Endothelial cell of umbilical vein (primary cell): ENCODE data around the gene RECK.

ENCODE experiments used
- EZH2 ChIP-seq: IDR thresholded peaks from 2 replicates; pipeline ENCODE4 v1.6.1; 2012; ENCODE audit warnings: borderline replicate concordance, low read depth, mild to moderate bottlenecking, moderate library complexity, low read length, inconsistent platforms; ENCODE audit not compliant: severe bottlenecking
- GATA2 ChIP-seq: IDR thresholded peaks from 2 replicates; pipeline ENCODE4 v1.7.0; 2011; ENCODE audit warnings: low read depth, mild to moderate bottlenecking, moderate library complexity, mixed read lengths, low read length; ENCODE audit not compliant: insufficient read length, insufficient read depth
- JUN ChIP-seq: IDR thresholded peaks from 2 replicates; pipeline ENCODE4 v1.6.1; 2011; ENCODE audit warnings: borderline replicate concordance, low read depth; ENCODE audit not compliant: insufficient read length, insufficient read depth
- POLR2AphosphoS5 ChIP-seq: IDR thresholded peaks from 2 replicates; pipeline ENCODE4 v1.6.1; 2012; ENCODE audit warnings: low read depth, mild to moderate bottlenecking, control low read depth, low read length, moderate library complexity; ENCODE audit not compliant: insufficient read depth

DNA sequence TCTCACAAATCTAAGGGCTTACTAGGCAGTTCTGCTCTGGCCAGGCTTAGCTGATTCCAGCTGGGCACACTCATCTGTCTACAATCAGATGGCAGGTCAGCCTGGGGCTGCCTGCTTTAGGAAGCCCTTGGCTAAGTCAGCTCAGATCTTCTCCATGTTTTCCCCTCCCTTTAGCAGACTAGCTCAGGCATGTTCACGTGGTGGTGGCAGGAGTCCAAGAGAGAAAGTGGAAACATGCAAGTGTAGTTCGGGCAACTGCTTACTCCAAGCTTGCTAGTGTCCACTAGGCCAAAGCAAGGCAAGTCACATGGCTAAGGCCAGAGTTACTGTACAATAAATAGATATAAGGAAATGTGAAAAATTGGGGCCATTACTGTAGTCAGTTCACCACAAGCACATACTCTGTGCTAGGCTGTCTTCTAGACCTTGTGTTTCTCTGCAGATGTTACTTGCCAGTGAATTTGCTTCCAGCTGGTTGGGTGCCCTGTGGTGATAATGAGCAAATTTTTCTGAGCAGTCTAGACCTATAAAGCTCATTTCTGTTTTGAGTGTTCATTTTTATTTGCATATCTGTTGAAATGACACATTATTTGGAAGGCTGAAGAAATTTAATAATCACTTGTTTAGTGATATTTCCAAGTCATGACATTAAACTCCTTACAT is 38.3 kb downstream of the RECK start:
- TF ChIP-seq GATA2 (no peak), JUN (no peak), EZH2 (no peak), POLR2AphosphoS5 (no peak)
